GM12891 (cell line): ENCODE data around the gene FHIT.

Source experiments
- POLR2A ChIP-seq: IDR thresholded peaks from 2 replicates; pipeline ENCODE4 v1.6.1; 2011; ENCODE audit warnings: low read depth, low read length, control low read depth
- TAF1 ChIP-seq: IDR thresholded peaks from 2 replicates; pipeline ENCODE4 v1.6.1; 2011; ENCODE audit warnings: low read depth, low read length, control low read depth

DNA sequence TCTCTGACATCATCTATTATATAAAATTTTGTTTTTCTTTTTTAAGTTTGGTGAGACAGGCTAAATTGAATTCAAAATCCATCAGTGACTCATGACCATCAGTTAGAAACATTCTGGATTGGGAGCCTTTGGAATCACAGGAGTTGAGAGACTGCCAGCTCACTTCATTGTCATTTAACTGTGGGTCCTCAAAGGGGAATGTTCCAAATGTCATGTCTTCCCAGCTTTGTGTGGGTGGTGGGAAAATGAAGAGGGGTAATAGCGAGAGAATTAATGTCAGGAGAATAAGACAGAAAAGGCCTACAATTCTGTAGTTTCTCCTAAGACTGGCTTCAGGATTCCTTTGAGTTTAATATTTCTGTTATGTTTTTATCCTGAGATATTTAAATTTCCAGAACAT, 1051.9 kb downstream of the FHIT start:
- TF ChIP-seq POLR2A: no peak
- no peak for TF ChIP-seq TAF1
